SK-N-MC (cell line): ENCODE data around the gene PHLDB2.

Source experiments
- EZH2 ChIP-seq: fragments of 200-600 bp; sonication (generic); IDR thresholded peaks from one replicate; pipeline ENCODE4 v1.6.1; 2017; ENCODE audit warnings: antibody characterized with exemption
- POLR2AphosphoS5 ChIP-seq: IDR thresholded peaks from 2 replicates; pipeline ENCODE4 v1.6.1; 2012; ENCODE audit warnings: mild to moderate bottlenecking, low read depth, low read length, borderline replicate concordance

DNA sequence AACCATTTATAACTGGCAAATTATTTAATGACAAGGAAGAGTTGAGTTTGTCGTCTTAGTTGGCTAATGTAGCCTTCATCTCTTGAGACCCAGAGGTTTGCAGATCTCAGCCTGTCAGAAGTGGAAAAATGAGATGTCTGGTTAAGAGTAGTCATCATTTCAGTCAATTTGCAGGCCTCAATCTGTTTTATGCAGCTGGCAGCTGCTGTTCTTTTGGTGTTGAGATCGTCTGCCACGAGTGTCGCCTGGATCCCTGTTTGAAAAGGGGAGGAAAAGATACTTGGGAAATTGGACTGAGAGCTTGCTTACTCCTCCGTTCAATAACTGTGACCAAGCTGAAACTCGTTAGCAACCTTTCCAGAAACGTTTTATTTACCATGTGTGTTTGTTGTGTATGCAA, 2.3 kb downstream of the PHLDB2 start:
- no peak for TF ChIP-seq POLR2AphosphoS5
- no peak for TF ChIP-seq EZH2
